K562 (cell line): ENCODE results near the gene SPATA24. TPM values are rescaled to one million over a fixed set of nuclear protein-coding genes. Genes with fewer than 3 reads are reported as not detected.

ENCODE experiments used
- ATAC-seq: fragments of 200-7000 bp; cut with Tn5 transposase; 3 replicates; pipeline ENCODE4 v1.9.1; 2020; ENCODE audit warnings: moderate library complexity
- BruUV-seq: library from RNA; stranded (reverse); fragments of 400-500 nt; replicated peaks from 2 replicates; lab custom pipeline; 2021; lab: Mats Ljungman, UMichigan
- CTCF ChIA-PET: fragments of 300-600 bp; formaldehyde crosslinking; extraction: SDS; loops from one replicate; lab custom pipeline; 2021; ENCODE audit warnings: low intra/inter-chr PET ratio; lab: Yijun Ruan, JAX
- POLR2A ChIA-PET: fragments of 300-600, 350-650 bp; sonication (Branson Sonifier 250); formaldehyde crosslinking; extraction: SDS; loops from one replicate; lab custom pipeline; 2021; ENCODE audit warnings: antibody characterized with exemption, inconsistent platforms; lab: Yijun Ruan, JAX
- DNase-seq, 4 experiments: peaks; one replicate each; pipeline versions ENCODE4 v3.0.0 to v3.0.0-alpha.2; 2011 to 2018; ENCODE audit warnings: low spot score in 3 of 4, mixed read lengths in 3 of 4; ENCODE audit errors: extremely low read depth in 1 of 4
- FAIRE-seq: peaks from 2 replicates; lab custom pipeline; 2011; peaks lifted over from hg19 to GRCh38; lab: Jason Lieb, UNC
- H2AFZ ChIP-seq: 2 replicates; pipeline ENCODE4 v1.6.0; 2011; ENCODE audit warnings: low read depth, low read length, control low read depth, inconsistent platforms
- H3K27ac ChIP-seq: fragments of 200-600 bp; 3 replicates; pipeline ENCODE4 v1.8.0; 2011; ENCODE audit warnings: low read depth, mild to moderate bottlenecking, control low read depth, inconsistent platforms, low read length, moderate library complexity, mixed read lengths; ENCODE audit errors: extremely low read depth
- H3K27me3 ChIP-seq, 2 experiments: fragments of 300-600 bp in 1 of 2; 2 replicates in 1 of 2; 3 replicates in 1 of 2; pipeline versions ENCODE4 v1.6.0 to v1.8.0; 2011; ENCODE audit warnings: inconsistent platforms in 2 of 2, low read length in 2 of 2, mild to moderate bottlenecking in 1 of 2, mixed read lengths in 1 of 2, moderate library complexity in 1 of 2; ENCODE audit not compliant: control insufficient read depth in 2 of 2, insufficient read depth in 2 of 2
- H3K36me3 ChIP-seq: fragments of 300-600 bp; 3 replicates; pipeline ENCODE4 v1.8.0; 2011; ENCODE audit warnings: mild to moderate bottlenecking, low read length, inconsistent platforms; ENCODE audit not compliant: control insufficient read depth, insufficient read depth
- H3K4me1 ChIP-seq, 2 experiments: fragments of 200-600 bp in 1 of 2; replicated peaks in 1 of 2; 2 replicates in 1 of 2; 3 replicates in 1 of 2; pipeline versions ENCODE4 v1.5.1 to v1.8.0; 2011; ENCODE audit warnings: inconsistent platforms in 2 of 2, low read length in 2 of 2, mild to moderate bottlenecking in 1 of 2, mixed read lengths in 1 of 2, moderate library complexity in 1 of 2; ENCODE audit not compliant: control insufficient read depth in 2 of 2, insufficient read depth in 2 of 2
- H3K4me2 ChIP-seq: 2 replicates; pipeline ENCODE4 v1.6.1; 2011; ENCODE audit warnings: low read length, control low read depth, inconsistent platforms, mixed read lengths; ENCODE audit not compliant: insufficient read depth
- H3K4me3 ChIP-seq: fragments of 200-600 bp; sonication (generic), shearing (Covaris generic); 2 replicates; pipeline ENCODE4 v1.5.1; 2016; ENCODE audit warnings: control low read depth, inconsistent platforms
- H3K79me2 ChIP-seq: fragments of 200-600 bp; 3 replicates; pipeline ENCODE4 v1.8.0; 2011; ENCODE audit warnings: low read length, inconsistent platforms; ENCODE audit not compliant: control insufficient read depth, insufficient read depth
- H3K9ac ChIP-seq, 2 experiments: 2 replicates each; pipeline versions ENCODE4 v1.6.0 to v1.6.1; 2011; ENCODE audit warnings: low read depth in 2 of 2, low read length in 2 of 2, control low read depth in 1 of 2, inconsistent platforms in 1 of 2, mild to moderate bottlenecking in 1 of 2, mixed read lengths in 1 of 2; ENCODE audit not compliant: insufficient read depth in 1 of 2
- H3K9me1 ChIP-seq: one replicate; pipeline ENCODE4 v1.6.0; 2011; ENCODE audit warnings: inconsistent platforms, mild to moderate bottlenecking, low read length, moderate library complexity; ENCODE audit not compliant: control insufficient read depth, insufficient read depth
- H3K9me3 ChIP-seq: replicated peaks from 2 replicates; pipeline ENCODE4 v1.5.1; 2011; ENCODE audit warnings: low read depth, low read length, inconsistent platforms; ENCODE audit not compliant: control insufficient read depth, insufficient read depth
- H4K20me1 ChIP-seq: replicated peaks from 2 replicates; pipeline ENCODE4 v1.6.1; 2011; ENCODE audit warnings: low read length, inconsistent platforms, mixed read lengths; ENCODE audit not compliant: control insufficient read depth, insufficient read depth
- BHLHE40 ChIP-seq: IDR thresholded peaks from 2 replicates; pipeline ENCODE4 v1.6.1; 2011; ENCODE audit warnings: low read length, improper control_type of control experiment
- BRF2 ChIP-seq: IDR thresholded peaks from 3 replicates; pipeline ENCODE4 v1.6.1; 2011; ENCODE audit warnings: borderline replicate concordance, mild to moderate bottlenecking; ENCODE audit not compliant: insufficient read length, insufficient read depth
- DACH1 ChIP-seq: fragments of 450-650 bp; IDR thresholded peaks from 2 replicates; pipeline ENCODE4 v1.6.1; 2018; ENCODE audit not compliant: partially characterized antibody
- HDAC2 ChIP-seq: fragments of 450-650 bp; IDR thresholded peaks from 2 replicates; pipeline ENCODE4 v1.6.1; 2016; ENCODE audit warnings: mild to moderate bottlenecking
- HNRNPUL1 ChIP-seq: fragments of 200-400 bp; formaldehyde crosslinking; IDR thresholded peaks from 2 replicates; pipeline ENCODE4 v1.6.1; 2017; ENCODE audit warnings: low read length
- KHSRP ChIP-seq: fragments of 450-650 bp; IDR thresholded peaks from 2 replicates; pipeline ENCODE4 v1.6.1; 2017
- MAZ ChIP-seq, 2 experiments: fragments of 450-650 bp in 1 of 2; sonication (generic) in 1 of 2; formaldehyde crosslinking; IDR thresholded peaks in 1 of 2; conservative IDR thresholded peaks in 1 of 2; 2 replicates each; pipeline versions ENCODE4 v1.4.0 to v1.5.0; 2020; ENCODE audit warnings: mild to moderate bottlenecking in 1 of 2, missing genetic modification reagents in 1 of 2
- MXI1 ChIP-seq: IDR thresholded peaks from 2 replicates; pipeline ENCODE4 v1.6.1; 2011; ENCODE audit warnings: low read depth, mild to moderate bottlenecking, improper control_type of control experiment, low read length
- NCOA1 ChIP-seq: fragments of 450-650 bp; IDR thresholded peaks from 2 replicates; pipeline ENCODE4 v1.6.1; 2016; ENCODE audit warnings: low read depth
- USF2 ChIP-seq: sonication (generic); formaldehyde crosslinking; IDR thresholded peaks from 2 replicates; pipeline ENCODE4 v1.5.0; 2020; ENCODE audit warnings: missing genetic modification reagents
- ZBTB8A ChIP-seq: fragments of 450-650 bp; IDR thresholded peaks from 2 replicates; pipeline ENCODE4 v1.6.1; 2018; ENCODE audit warnings: mild to moderate bottlenecking, moderate library complexity; ENCODE audit not compliant: partially characterized antibody
- ZBTB9 ChIP-seq: fragments of 450-650 bp; formaldehyde crosslinking; IDR thresholded peaks from 2 replicates; pipeline ENCODE4 v1.4.0; 2020; ENCODE audit warnings: mild to moderate bottlenecking, moderate library complexity
- ZNF24 ChIP-seq: fragments of 450-650 bp; IDR thresholded peaks from 2 replicates; pipeline ENCODE4 v1.6.1; 2016
- ZNF316 ChIP-seq: fragments of 450-650 bp; IDR thresholded peaks from 2 replicates; pipeline ENCODE4 v1.6.1; 2016
- ZNF696 ChIP-seq: fragments of 250-450 bp; sonication (Bioruptor Pico); conservative IDR thresholded peaks from 2 replicates; pipeline ENCODE4 v1.4.0; 2020; ENCODE audit warnings: mild to moderate bottlenecking, moderate library complexity
- WGBS: fragments of 100-300 bp; shearing (Covaris generic); methylation state at CpG from one replicate; pipeline ENCODE4 v1.1.6; 2016; ENCODE audit warnings: low coverage, mixed read lengths; ENCODE audit not compliant: insufficient coverage; ENCODE audit errors: missing lambda C conversion rate; 5-methylcytosine and 5-hydroxymethylcytosine counted together
- in situ Hi-C: fragments of 300-500 bp; cut with MboI; formaldehyde crosslinking; loops from 4 replicates; pipeline ENCODE4 v1.15.0; 2018; ENCODE audit warnings: inconsistent platforms, mixed read lengths
- intact Hi-C: fragments of 100-400 bp; cut with micrococcal nuclease; formaldehyde crosslinking; loops from 2 replicates; pipeline ENCODE4 v1.14.2; 2022
- polyA plus RNA-seq, 8 experiments: library from polyadenylated mRNA; depleted of rRNA in 4 of 8; stranded (reverse) in 5 of 8; unstranded in 3 of 8; fragments of >200 nt; fragmentation: Nextera tagmentation in 2 of 8; fragmentation: Illumina TruSeq in 1 of 8; extraction: Ambion mirVana in 2 of 8; extraction: Trizol in 1 of 8; gene quantifications; 2 replicates each; pipeline versions ENCODE4 v1.2.1 to v1.2.3, GENCODE V29; 2011 to 2014; ENCODE audit warnings: inconsistent platforms in 1 of 8, missing spikeins in 1 of 8
- total RNA-seq, 7 experiments: library from RNA; depleted of rRNA in 6 of 7; stranded (reverse); fragments of >200 nt in 6 of 7; fragmentation: Illumina TruSeq in 2 of 7; extraction: Trizol in 2 of 7; gene quantifications; 2 replicates each; pipeline versions ENCODE4 v1.2.1 to v1.2.3, GENCODE V29; 2011 to 2021; ENCODE audit warnings: low replicate concordance in 1 of 7

SPATA24 gene
- total and polyA plus RNA-seq, 9 of the 15 experiments (the other 6 are each of a cell fraction or from before 2014, with no cell fraction given) = 4.1 to 12.6 (median 8.0) TPM

- WGBS = 33% methylated on average over 2 of the region's 2 CpGs
- Histone ChIP-seq H3K9ac (no peak overlapping the region), H3K4me2 (no peak overlapping the region), H3K27me3 (no peaks in the 10 kb centered on the region), H3K9me3 (no peaks in the 10 kb centered on the region), H4K20me1 (no peaks in the 10 kb centered on the region), H3K4me1 (peaks cover 6 to 12% of the 10 kb centered on the region in 2 experiments; a peak in 4 of 5 replicates), H3K9me1 (no peaks in the 10 kb centered on the region), H3K4me3 (no peak overlapping the region), H3K79me2 (no peaks in the 10 kb centered on the region), H3K27ac (no peak overlapping the region), H2AFZ (no peak overlapping the region), H3K36me3 (no peaks in the 10 kb centered on the region)
- POLR2A ChIA-PET = interaction anchor here (0.6 to 1.8 kb wide), 4 partner anchors 8 to 107 kb away, joined by 3 to 5 read pairs (median 4); no protein-coding TSS in a partner anchor
- DNase-seq (no peak), ATAC-seq (no peak), FAIRE-seq (no peak)
- intact Hi-C loops (no loop called here), in situ Hi-C loops (no loop called here)
- BruUV-seq = no TSS peak
- TF ChIP-seq BHLHE40 = peak; percentile 61
- TF ChIP-seq MXI1 = no peak
- TF ChIP-seq ZBTB9 (CRISPR knock-in tag) = no peak
- no peak for TF ChIP-seq BRF2
- TF ChIP-seq USF2 (CRISPR knock-in tag) = peak; percentile 31; the same call in 1 of the 2 replicates
- no peak for TF ChIP-seq HDAC2
- no peak for TF ChIP-seq ZNF696
- no peak for TF ChIP-seq DACH1
- TF ChIP-seq MAZ (CRISPR knock-in tag; conservative IDR thresholded peaks at IDR 0.05 in 1 of 2, IDR thresholded peaks at IDR 0.05 in 1 of 2) = no peak
- TF ChIP-seq HNRNPUL1 = no peak
- TF ChIP-seq ZNF316 = no peak
- no peak for TF ChIP-seq ZBTB8A
- TF ChIP-seq ZNF24 = no peak
- no peak for TF ChIP-seq NCOA1
- no peak for TF ChIP-seq KHSRP
- CTCF ChIA-PET = no interaction called here
These were observed 3.1 kb upstream of the SPATA24 start for GRCh38 chr5:139406963-139407362.
